H54 (cell line): ENCODE data around the gene CTNNA3.
A peak's percentile ranks its signal among the peaks of the same experiment; 100 is the strongest.
"Not testable (repeated sequence)": the region's sequence is repeated elsewhere in the genome, so short reads cannot be mapped to it uniquely, and the experiment has no call there.

Source experiments
- DNase-seq: peaks from one replicate; pipeline ENCODE4 v3.0.0; 2011; ENCODE audit warnings: low spot score, mixed read lengths; ENCODE audit not compliant: insufficient read length
- FAIRE-seq: peaks from 3 replicates; lab custom pipeline; 2011; peaks lifted over from hg19 to GRCh38; lab: Jason Lieb, UNC
- POLR2A ChIP-seq: IDR thresholded peaks from 2 replicates; pipeline ENCODE4 v1.6.1; 2011; ENCODE audit warnings: low read depth, mild to moderate bottlenecking, low read length

Gene CTNNA3

DNA sequence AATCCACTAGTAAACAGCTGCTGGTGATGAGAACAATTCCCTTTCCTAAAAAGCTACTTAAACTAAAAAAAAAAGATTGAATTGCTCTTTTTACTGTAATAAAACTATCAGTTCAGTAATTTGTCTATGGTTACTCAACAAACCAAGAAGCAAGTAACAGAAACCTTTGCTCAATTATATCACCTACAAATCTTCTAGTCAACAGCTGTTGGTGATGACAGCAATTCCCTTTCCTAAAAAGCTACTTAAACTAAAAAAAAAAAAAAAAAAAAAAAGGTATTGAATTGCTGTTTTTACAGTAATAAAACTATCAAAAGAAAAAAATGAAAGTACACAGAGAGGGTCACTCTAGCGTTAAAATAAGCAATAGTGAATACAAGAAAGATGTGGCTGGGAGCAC is 158.1 kb downstream of the CTNNA3 start:
- FAIRE-seq (no peak), DNase-seq (no peak)
- TF ChIP-seq POLR2A: no peak

DNA sequence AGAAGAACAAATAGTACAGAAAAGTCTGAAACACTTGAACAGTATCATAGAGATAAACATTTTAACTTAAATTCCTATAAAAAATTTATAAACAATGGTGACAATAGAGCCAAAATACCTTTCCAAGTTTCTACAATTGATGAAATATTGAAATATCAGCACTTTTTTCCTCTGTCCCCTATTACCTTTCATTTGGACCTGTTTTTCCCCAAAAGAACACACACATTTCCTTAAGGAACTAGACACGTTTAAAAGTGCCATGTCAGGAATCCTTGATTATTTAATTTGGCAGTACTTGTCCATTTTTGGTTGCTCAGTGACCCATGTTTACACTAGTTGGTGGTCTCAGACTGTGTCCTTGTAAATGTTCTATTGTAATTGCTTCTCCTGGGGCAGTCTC is 162.6 kb downstream of the CTNNA3 start:
- FAIRE-seq (no peak), DNase-seq (no peak)
- TF ChIP-seq POLR2A: no peak

DNA sequence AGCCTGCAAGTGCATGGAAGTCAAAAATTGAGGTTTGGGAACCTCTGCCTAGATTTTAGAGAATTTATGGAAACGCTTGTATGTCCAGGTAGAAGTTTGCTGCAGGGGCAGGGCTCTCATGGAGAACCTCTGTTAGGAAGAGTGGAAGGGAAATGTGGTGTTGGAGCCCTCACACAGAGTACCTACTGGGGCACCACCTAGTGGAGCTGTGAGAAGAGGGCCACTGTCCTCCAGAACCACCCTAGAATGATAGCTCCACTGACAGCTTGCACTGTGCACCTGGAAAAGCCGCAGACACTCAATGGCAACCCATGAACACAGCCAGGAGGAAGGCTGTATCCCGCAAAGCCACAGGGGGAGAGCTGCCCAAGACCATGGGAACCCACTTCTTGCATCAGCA is 165.0 kb downstream of the CTNNA3 start:
- DNase-seq, FAIRE-seq: not testable (repeated sequence)

DNA sequence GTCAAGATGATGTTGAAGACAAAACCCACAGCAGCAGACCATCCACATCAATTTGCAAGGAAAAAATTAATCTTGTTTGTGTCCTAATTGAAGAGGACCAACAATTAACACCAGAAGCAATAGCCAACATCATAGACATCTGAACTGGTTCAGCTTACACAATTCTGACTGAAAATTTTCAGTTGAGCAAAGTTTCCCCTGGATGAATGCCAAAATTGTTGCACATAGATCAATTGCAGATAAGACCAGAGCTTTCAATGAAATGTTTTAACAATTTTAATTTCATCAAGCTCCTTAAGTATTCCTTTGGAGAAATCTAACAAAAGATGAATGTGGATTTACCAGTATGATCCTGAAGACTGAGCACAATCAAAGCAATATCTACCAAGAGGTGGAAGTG is 168.6 kb downstream of the CTNNA3 start:
- DNase-seq (no peak), FAIRE-seq (no peak)
- TF ChIP-seq POLR2A: no peak

DNA sequence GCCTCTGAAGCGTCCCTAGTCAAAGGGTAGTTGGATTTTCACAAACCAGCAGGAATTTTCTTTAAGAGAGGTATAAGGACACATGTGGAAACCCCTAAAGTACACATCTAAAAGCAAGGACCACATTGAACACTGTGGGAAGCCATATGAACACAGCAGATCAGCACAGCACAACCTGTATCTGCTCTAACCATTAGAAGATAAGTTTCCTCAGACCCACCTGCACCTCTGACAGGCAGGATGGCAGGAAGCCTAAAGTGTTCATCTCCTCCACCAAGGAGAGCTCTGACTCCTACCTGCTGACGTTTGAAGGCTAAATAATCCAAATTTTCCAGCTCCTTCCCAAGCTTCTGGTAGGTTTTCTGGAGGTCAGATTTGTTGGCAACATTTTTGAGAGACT is 174.4 kb downstream of the CTNNA3 start:
- no peak for TF ChIP-seq POLR2A
- no peak for DNase-seq
- no peak for FAIRE-seq

DNA sequence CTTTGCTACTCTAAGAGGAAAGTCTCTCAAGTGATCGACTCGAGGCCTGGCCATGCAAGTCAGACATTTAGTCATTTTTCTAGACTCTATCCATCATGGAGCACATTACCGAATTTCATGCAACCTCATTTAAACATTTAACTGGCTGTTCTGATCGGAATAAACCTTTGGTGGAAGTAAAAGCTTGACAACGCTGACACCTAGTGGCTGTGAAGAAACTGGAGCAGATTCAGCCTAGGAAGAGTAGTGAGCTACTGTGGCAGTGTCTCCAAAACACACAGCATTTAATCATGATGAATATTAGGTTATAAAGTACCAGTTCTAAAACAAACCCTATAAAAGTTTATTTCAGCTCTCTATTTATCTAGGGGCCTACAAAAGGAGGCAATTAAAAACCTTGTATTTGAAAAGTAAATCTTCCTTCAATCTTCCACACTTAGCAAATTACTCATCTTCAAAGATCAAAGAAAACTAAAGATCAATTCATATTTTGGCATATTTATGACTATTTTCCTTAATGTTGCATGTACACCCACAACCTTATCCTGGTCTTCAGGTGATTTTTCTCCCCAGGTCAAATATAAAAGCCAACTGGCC is 175.0 kb downstream of the CTNNA3 start:
- peak; percentile 15 for DNase-seq
- FAIRE-seq: peak; percentile 92
- no peak for TF ChIP-seq POLR2A

DNA sequence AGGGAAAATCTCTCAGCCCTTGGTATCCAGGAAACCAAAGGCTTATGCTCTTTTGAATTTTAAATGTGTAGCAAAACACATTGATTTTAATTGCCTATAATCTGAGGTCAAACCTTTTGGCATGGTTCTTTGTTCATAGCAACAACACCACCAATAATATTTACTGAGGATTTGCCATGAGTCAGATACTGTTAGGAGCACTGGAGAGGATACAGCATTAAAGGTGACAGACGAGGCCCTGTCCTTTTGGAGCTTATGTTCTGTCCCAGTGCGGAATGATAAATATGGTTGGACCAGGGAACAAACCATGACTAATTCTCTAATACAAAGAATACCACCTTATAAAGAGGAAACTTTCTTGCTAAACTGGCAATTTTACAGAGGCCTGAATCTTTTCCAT is 176.6 kb downstream of the CTNNA3 start:
- no peak for TF ChIP-seq POLR2A
- no peak for DNase-seq
- FAIRE-seq: no peak

DNA sequence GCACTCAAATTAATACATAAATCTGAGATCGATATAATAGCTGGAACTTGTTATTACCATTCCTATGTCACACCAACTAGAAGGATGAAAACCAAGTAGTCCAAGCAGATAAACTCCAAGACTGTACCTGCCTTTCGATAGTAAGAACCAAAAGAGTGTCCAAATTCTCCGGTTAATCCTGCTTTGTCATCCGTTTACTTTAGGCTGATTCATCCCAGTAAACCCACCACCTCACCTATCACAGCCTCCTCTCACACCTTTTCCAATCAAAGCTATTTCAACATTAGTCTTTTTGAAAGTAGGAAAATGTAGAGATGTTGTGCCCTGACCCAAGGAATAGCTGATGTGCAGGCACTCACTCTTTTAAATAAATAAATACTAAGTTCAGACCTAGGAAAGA is 177.2 kb downstream of the CTNNA3 start:
- TF ChIP-seq POLR2A: no peak
- no peak for FAIRE-seq

DNA sequence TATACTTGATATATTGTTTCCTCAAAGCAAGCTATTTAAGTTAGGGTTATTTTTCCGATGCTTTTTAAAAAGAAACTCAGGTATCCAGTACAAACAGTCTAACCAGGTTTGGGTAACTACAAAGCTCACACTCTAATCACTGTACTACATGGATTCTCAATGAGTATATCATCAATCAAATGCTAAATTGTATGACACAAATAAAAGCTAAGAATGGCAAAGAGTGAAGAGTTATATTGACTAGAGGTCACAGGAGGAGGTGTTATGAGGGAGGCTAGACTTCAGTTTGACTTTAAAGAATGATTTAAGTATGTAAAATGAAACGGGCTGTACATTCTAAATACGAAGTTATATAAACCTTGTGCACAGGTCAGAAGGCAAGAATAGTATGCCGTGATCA is 178.0 kb downstream of the CTNNA3 start:
- no peak for TF ChIP-seq POLR2A
- DNase-seq: no peak
- no peak for FAIRE-seq

More for the DNA sequence above, 177.2 kb downstream of the CTNNA3 start:
- DNase-seq: no peak

DNA sequence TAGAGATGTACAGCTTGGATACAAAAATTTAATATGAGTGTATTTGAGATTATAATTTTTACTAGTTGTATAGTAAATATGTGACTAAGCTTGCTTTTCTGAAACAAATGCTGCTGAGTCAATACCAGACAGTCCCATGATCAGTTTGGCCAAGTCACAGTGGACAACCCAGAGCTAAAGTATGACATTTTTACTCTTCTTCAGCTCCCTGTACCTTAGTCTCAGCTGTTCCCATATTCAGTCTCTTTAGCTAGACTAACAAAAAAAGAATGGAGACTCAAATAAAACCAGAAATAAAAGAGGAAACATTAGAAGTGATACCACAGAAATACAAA is 189.3 kb downstream of the CTNNA3 start:
- DNase-seq (no peak), FAIRE-seq (no peak)
- no peak for TF ChIP-seq POLR2A

DNA sequence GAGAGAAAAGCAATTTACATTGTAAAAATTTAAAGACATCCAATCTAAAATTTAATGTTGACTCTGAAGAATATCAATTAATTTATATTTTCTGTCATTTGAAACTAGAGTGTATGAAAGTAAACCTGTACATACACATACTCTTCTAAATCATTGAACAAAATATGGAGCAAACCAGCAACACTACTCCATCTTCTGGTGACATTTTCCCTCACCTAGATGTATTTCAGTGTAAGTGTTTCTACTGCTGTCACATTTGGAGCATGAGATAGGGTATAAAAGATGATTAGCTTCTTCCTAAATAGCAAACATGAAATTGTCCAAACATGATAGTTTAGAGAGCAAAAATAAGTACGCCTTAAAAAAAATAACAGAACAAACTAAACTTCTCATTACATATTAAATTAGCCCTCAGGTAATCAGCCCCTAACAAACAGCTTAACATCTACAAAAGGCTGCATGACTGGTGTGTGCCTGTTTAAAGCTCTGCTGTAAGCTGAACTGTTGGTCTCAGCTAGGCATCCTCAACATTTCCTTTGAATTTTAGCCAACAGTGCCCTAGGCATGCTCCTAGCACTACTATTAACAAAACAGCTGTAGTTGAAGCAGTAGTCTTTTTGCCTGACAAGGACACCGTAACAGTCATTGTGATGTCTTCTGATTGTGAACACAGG is 189.8 kb downstream of the CTNNA3 start:
- no peak for DNase-seq
- no peak for TF ChIP-seq POLR2A
- FAIRE-seq: no peak

DNA sequence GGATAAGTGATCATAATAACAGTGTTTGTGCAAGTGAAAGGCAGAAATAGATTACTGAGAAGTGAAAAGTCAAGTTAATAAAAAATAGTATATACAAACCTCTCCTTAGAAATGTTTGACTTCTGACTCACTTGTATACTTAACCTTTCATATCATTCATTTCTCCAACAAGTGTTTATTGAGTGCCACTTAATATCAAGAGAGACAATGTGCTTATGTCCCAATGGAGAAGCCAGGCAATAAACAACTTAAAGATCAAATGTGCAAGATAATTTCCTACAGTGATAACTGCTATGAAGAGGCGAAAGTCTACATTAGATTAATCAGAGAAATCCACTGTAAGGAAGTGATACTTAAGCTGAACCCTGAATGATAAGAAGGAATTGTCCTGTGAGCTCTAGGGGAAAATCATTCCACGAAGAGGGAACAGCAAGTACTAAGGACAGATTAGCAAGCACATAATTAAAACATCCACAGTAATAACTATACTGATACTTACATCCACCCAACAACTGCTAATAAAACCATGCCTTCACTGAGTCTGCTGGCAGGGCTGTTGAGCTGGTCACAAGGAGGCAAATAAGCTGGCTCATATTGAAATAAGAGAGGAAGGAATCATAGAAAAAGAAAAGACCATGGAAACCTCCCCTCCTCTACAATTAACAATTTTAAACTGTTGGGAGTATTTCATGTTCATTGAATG is 203.5 kb downstream of the CTNNA3 start:
- DNase-seq: no peak
- TF ChIP-seq POLR2A: no peak
- no peak for FAIRE-seq

DNA sequence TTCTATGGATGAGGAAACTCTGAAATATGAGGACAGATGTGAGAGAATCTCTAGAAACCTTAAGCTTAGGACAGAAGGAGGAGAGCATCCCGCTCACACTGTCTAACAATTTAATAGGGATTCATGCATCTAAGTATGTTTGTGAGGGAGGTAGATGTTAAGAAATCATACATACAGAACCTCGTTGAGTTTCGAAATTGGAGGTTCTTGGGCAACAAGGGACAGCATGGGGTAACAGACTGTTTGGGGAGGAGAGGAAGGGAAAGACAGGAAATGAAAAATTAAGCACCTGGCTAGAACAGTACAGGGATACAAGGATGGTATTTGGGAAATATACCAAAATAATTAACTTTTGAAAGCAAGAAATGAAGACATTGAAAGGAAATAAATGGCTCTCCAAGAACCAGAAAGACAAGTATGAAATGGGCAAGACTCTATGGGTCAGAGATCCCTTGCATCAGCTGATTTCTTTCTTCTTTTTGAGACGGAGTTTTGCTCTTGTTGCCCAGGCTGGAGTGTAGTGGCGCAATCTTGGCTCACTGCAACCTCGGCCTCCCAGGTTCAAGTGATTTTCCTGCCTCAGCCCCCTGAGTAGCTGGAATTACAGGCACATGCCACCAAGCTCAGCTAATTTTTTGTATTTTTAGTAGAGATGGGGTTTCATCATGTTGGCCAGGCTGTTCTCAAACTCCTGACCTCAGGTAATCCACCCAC is 207.9 kb downstream of the CTNNA3 start:
- FAIRE-seq: no peak
- DNase-seq: no peak
- TF ChIP-seq POLR2A: no peak

DNA sequence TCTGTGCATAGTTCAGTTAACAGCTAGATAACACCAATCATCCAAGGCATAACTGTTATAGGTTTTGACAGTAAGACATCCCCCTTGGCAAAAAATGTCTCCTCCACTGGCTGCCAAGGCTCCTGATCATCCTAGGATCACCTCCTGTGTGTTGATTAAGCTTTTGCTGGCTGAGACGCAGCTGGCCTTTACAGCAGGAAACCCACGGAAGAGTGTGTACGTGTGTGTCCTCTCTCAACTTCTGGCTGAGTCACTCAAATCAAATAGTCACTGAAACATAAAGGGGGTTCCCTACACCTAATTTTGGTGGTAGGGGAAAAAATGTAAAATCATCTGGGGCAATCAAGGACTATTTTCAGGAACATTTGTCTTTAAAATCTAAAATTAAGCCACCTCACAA is 208.8 kb downstream of the CTNNA3 start:
- DNase-seq: no peak
- no peak for TF ChIP-seq POLR2A
- no peak for FAIRE-seq

DNA sequence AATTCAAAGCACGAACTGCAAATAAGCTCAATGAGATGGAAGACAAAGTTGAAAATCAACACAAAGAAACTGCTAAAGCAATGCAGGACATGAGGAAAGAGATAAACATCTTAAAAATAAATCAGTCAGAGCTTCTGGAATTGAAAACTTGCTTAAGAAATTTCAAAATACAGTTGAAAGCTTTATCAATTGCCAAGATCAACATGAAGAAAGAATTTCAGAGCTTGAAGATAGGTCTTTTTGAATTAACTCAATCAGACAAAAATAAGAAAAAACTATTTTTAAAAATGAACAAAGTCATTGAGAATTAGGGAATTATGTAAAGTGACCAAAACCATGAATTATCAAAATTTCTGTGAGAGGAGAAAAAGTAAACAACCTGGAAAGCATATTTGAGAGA is 218.1 kb downstream of the CTNNA3 start:
- FAIRE-seq: no peak
- DNase-seq: no peak
- TF ChIP-seq POLR2A: no peak
